ENCODE results near the gene PRSS56. TPM values are rescaled to one million over a fixed set of nuclear protein-coding genes. Genes with fewer than 3 reads are reported as not detected.

Gene PRSS56
- total RNA-seq, 2 donors from 2014 or later: not detected

DNA sequence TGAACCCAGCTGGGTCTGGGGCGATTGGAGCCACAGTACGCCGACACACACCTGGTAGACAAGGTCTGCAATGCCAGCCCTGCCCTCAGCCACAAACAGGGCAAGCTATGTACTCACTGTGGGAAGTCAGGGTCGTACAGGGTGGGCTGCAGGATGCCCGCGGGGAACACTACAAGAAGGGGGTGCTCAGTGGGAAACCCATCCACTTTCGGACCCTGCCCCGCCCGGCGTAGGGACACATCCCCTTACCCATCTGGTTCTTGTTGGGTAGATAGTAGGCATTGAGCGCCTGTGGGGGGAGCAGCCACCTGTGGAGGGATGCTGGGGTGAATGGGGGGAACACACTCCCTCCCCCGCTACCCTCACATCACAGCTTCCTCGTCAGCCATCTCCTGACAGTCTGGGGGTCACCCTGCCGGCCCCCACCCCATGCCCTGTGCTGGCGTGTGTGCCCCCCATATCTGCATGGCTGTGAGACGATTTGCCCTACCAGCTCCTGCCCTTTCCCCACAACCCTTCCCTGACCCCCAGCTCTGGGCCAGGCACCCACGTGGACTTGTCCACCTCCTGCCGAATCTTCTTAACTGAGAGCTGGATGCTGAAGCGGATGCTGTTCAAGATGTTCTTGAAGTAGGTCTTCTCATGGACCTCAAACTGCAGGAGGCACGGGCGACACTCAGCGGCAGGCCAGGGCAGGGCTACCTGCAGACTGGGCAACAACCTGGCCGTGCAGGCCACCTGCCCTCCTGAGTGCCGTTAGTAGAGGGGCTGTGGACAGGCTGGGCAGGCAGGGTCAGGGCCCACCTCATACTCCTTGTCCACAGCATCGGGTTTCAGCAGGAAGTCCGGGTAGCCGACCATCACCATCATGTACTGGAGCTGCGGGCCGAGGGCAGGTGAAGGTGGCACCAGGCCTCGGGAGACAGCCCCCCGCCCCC lies 37.6 kb upstream of the PRSS56 start:
- H3K4me1 ChIP-seq: no peaks in the 10 kb centered on the region
- H3K9ac ChIP-seq (ENCODE audit: low read depth in 2 of 2, low read length in 2 of 2): no peak overlapping the region
- H3K36me3 ChIP-seq: no peaks in the 10 kb centered on the region
- peaks cover 33% of the 10 kb centered on the region for H3K27me3 ChIP-seq
- H3K9me3 ChIP-seq: no peaks in the 10 kb centered on the region
- intact Hi-C loops (cut with DNase I): no loop called here
- TF ChIP-seq, protein P1, sequence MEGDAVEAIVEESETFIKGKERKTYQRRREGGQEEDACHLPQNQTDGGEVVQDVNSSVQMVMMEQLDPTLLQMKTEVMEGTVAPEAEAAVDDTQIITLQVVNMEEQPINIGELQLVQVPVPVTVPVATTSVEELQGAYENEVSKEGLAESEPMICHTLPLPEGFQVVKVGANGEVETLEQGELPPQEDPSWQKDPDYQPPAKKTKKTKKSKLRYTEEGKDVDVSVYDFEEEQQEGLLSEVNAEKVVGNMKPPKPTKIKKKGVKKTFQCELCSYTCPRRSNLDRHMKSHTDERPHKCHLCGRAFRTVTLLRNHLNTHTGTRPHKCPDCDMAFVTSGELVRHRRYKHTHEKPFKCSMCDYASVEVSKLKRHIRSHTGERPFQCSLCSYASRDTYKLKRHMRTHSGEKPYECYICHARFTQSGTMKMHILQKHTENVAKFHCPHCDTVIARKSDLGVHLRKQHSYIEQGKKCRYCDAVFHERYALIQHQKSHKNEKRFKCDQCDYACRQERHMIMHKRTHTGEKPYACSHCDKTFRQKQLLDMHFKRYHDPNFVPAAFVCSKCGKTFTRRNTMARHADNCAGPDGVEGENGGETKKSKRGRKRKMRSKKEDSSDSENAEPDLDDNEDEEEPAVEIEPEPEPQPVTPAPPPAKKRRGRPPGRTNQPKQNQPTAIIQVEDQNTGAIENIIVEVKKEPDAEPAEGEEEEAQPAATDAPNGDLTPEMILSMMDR (IDR thresholded peaks at IDR 0.05): no peak
- H3K27ac ChIP-seq: no peak overlapping the region
- H3K4me3 ChIP-seq: no peak overlapping the region
- DNase-seq: no peak

- Histone ChIP-seq H3K27ac (no peak overlapping the region), H3K9ac (ENCODE audit: low read depth in 2 of 2, low read length in 2 of 2) (no peak overlapping the region), H3K9me3 (no peaks in the 10 kb centered on the region), H3K4me3 (no peak overlapping the region), H3K36me3 (no peaks in the 10 kb centered on the region), H3K27me3 (peaks cover 39% of the 10 kb centered on the region), H3K4me1 (no peaks in the 10 kb centered on the region)
- DNase-seq: no peak
- intact Hi-C loops (cut with DNase I): no loop called here
- TF ChIP-seq, protein P1 (IDR thresholded peaks at IDR 0.05): no peak
Observed at GRCh38 chr2:232483311-232483922, 36.8 kb upstream of the PRSS56 start.

DNA sequence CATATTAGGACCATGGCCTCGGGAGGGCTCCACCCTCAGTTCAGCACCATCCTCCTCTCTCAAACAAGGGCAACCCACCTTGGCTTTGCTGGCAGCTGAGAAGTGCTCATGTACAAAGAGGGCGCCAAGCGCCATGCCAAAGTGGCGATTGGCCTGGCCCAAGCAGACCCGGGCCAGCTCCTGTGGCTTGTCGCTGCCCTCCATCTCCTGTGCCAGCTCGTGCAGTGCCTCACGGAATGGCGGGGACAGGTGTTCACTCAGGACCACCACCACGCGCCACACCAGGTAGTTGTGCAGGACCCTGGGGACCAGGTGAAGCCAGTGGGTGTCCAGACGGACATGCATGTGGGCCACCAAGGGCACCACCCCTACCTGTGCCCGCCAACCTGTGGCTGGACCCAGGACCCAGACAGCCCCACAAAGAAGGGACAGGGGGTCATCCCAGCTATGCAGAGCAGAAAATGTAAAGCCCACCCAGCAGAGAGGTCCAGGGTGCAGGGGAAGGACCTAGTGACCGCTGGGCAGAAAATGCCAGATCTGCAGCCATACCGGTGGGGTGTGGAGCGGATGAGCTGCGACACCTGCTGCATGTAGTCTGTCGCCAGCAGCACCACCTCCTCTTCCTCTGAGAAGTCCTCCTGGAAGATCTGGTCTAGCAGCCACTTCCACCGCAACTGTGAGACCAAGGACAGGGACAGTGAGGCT lies 36.1 kb upstream of the PRSS56 start:
- no peak for DNase-seq
- Histone ChIP-seq H3K9me3 (no peaks in the 10 kb centered on the region), H3K4me3 (no peak overlapping the region), H3K36me3 (no peaks in the 10 kb centered on the region), H3K27ac (no peak overlapping the region), H3K9ac (ENCODE audit: low read depth in 2 of 2, low read length in 2 of 2) (no peak overlapping the region), H3K4me1 (no peaks in the 10 kb centered on the region), H3K27me3 (peaks cover 42% of the 10 kb centered on the region)
- TF ChIP-seq, protein P1 (IDR thresholded peaks at IDR 0.05): no peak
- intact Hi-C loops (cut with DNase I): no loop called here

- no peak for DNase-seq
- no peak overlapping the region for H3K4me3 ChIP-seq
- H3K36me3 ChIP-seq: no peaks in the 10 kb centered on the region
- TF ChIP-seq, protein P1 (IDR thresholded peaks at IDR 0.05): no peak
- no peaks in the 10 kb centered on the region for H3K4me1 ChIP-seq
- no peak overlapping the region for H3K27ac ChIP-seq
- no peak overlapping the region for H3K9ac ChIP-seq (ENCODE audit: low read depth in 2 of 2, low read length in 2 of 2)
- intact Hi-C loops (cut with DNase I): no loop called here
- H3K9me3 ChIP-seq: no peaks in the 10 kb centered on the region
- H3K27me3 ChIP-seq: peaks cover 42% of the 10 kb centered on the region
Observed at GRCh38 chr2:232484628-232485347, 35.4 kb upstream of the PRSS56 start.

DNA sequence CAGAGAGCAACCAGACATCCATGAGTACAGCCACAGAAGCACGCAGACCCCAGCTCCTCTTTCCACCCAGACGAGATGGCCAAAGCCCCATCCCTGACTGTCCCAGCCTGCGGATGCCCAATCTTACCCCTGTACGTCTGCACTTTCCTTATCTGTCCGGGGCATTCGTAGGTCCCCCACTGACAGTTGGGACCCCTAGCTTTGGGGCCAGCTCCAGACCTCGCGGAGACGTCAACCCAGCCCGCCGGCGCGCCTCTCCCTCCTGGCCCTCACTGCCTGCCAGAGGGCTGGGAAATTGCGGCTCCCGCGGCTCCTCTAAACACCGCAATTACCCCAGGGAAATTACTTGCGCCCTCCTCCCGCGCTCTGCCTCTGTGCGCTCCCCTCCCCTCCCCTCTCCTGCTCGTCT lies 34.8 kb upstream of the PRSS56 start:
- intact Hi-C loops (cut with DNase I): no loop called here
- Histone ChIP-seq H3K4me1 (no peaks in the 10 kb centered on the region), H3K9ac (ENCODE audit: low read depth in 2 of 2, low read length in 2 of 2) (no peak overlapping the region), H3K27ac (no peak overlapping the region), H3K4me3 (no peak overlapping the region), H3K36me3 (no peaks in the 10 kb centered on the region), H3K27me3 (peaks cover 42% of the 10 kb centered on the region), H3K9me3 (no peaks in the 10 kb centered on the region)
- TF ChIP-seq, protein P1 (IDR thresholded peaks at IDR 0.05): no peak
- DNase-seq: no peak
